Measurements from ENCODE around the gene OR2M7.
"Not testable (repeated sequence)": the region's sequence is repeated elsewhere in the genome, so short reads cannot be mapped to it uniquely, and the experiment has no call there.

OR2M7 gene

GRCh38 chr1:248324468-248324867 is at the start of gene OR2M7:
Gene OR2M7, minus strand, starts transcription at chr1:248324568. Its CDS starts 0 bp downstream, at chr1:248324568.
- DNase-seq (ENCODE audit: low read depth in 1 of 2, low spot score in 1 of 2), result no peak

- no peak for DNase-seq (ENCODE audit: low read depth in 1 of 2, low spot score in 1 of 2)
Observed at GRCh38 chr1:248373761-248374160, 49.4 kb upstream of the OR2M7 start.

GRCh38 chr1:248372394-248372793 is 48.0 kb upstream of the OR2M7 start:
- DNase-seq (ENCODE audit: low read depth in 1 of 2, low spot score in 1 of 2), result no peak

GRCh38 chr1:248366609-248367008 is 42.2 kb upstream of the OR2M7 start:
- DNase-seq (ENCODE audit: low read depth in 1 of 2, low spot score in 1 of 2), result no peak

- no peak for DNase-seq (ENCODE audit: low read depth in 1 of 2, low spot score in 1 of 2)
Observed at GRCh38 chr1:248361121-248361715, 36.9 kb upstream of the OR2M7 start, which contains the start of gene OR2T4. Gene OR2T4, plus strand, starts transcription at chr1:248361665. Its CDS starts 0 bp downstream, at chr1:248361665.

GRCh38 chr1:248359415-248359814 is 35.0 kb upstream of the OR2M7 start:
- DNase-seq (ENCODE audit: low read depth in 1 of 2, low spot score in 1 of 2), result no peak

- no peak for DNase-seq (ENCODE audit: low read depth in 1 of 2, low spot score in 1 of 2)
Observed at GRCh38 chr1:248348475-248348874, 24.1 kb upstream of the OR2M7 start, which contains the start of gene OR14C36. Gene OR14C36, plus strand, starts transcription at chr1:248348775. Its CDS starts 0 bp downstream, at chr1:248348775.

- no peak for DNase-seq (ENCODE audit: low read depth in 1 of 2, low spot score in 1 of 2)
Observed at GRCh38 chr1:248343451-248343850, 19.1 kb upstream of the OR2M7 start.

GRCh38 chr1:248316796-248317195 is 7.6 kb downstream of the OR2M7 start:
- no peak for DNase-seq (ENCODE audit: low read depth in 1 of 2, low spot score in 1 of 2)

- not testable (repeated sequence) for DNase-seq (ENCODE audit: low read depth in 1 of 2, low spot score in 1 of 2)
Observed at GRCh38 chr1:248306740-248307139, 17.6 kb downstream of the OR2M7 start.

- DNase-seq (ENCODE audit: low read depth in 1 of 2, low spot score in 1 of 2), result no peak
Observed at GRCh38 chr1:248306103-248306502, 18.3 kb downstream of the OR2M7 start.

- DNase-seq (ENCODE audit: low read depth in 1 of 2, low spot score in 1 of 2), result not testable (repeated sequence)
Observed at GRCh38 chr1:248305672-248306071, 18.7 kb downstream of the OR2M7 start.

GRCh38 chr1:248303324-248303723 is 21.0 kb downstream of the OR2M7 start, which contains the start of gene OR2T12:
Gene OR2T12, minus strand, starts transcription at chr1:248303424. Its CDS starts 7,846 bp downstream, at chr1:248295578.
- no peak for DNase-seq (ENCODE audit: low read depth in 1 of 2, low spot score in 1 of 2)

- no peak for DNase-seq (ENCODE audit: low read depth in 1 of 2, low spot score in 1 of 2)
Observed at GRCh38 chr1:248288391-248288790, 36.0 kb downstream of the OR2M7 start.

GRCh38 chr1:248277876-248278275 is 46.5 kb downstream of the OR2M7 start, which contains the start of gene OR2T33:
Gene OR2T33, minus strand, starts transcription at chr1:248277976. Its CDS starts 4,162 bp downstream, at chr1:248273814.
- DNase-seq (ENCODE audit: low read depth in 1 of 2, low spot score in 1 of 2), result no peak
